Ishikawa (cell line): ENCODE measurements around the gene ITPR1.

Source experiments
- CREB1 ChIP-seq: IDR thresholded peaks from 2 replicates; pipeline ENCODE4 v1.6.1; 2012; ENCODE audit warnings: low read depth
- EGR1 ChIP-seq: IDR thresholded peaks from 2 replicates; pipeline ENCODE4 v1.6.1; 2012
- EP300 ChIP-seq: IDR thresholded peaks from 2 replicates; pipeline ENCODE4 v1.6.1; 2012; ENCODE audit warnings: borderline replicate concordance
- FOXM1 ChIP-seq: IDR thresholded peaks from 2 replicates; pipeline ENCODE4 v1.6.1; 2012; ENCODE audit warnings: low read depth, borderline replicate concordance
- NFIC ChIP-seq: IDR thresholded peaks from 2 replicates; pipeline ENCODE4 v1.6.1; 2012
- RAD21 ChIP-seq: IDR thresholded peaks from 2 replicates; pipeline ENCODE4 v1.6.1; 2012; ENCODE audit warnings: low read depth
- TAF1 ChIP-seq: IDR thresholded peaks from 2 replicates; pipeline ENCODE4 v1.6.1; 2012; ENCODE audit warnings: low read depth, mild to moderate bottlenecking
- TEAD4 ChIP-seq: IDR thresholded peaks from 2 replicates; pipeline ENCODE4 v1.6.1; 2012
- YY1 ChIP-seq: IDR thresholded peaks from 2 replicates; pipeline ENCODE4 v1.6.1; 2012; ENCODE audit warnings: low read depth
- ZBTB7A ChIP-seq: IDR thresholded peaks from 2 replicates; pipeline ENCODE4 v1.6.1; 2012; ENCODE audit warnings: low read depth
- TF ChIP-seq, protein P1 (sequence below): IDR thresholded peaks from 2 replicates; pipeline ENCODE4 v1.6.1; 2012; ENCODE audit warnings: low read depth, mild to moderate bottlenecking
- TF ChIP-seq, protein P2 (sequence below): IDR thresholded peaks from 2 replicates; pipeline ENCODE4 v1.6.1; 2012

DNA sequence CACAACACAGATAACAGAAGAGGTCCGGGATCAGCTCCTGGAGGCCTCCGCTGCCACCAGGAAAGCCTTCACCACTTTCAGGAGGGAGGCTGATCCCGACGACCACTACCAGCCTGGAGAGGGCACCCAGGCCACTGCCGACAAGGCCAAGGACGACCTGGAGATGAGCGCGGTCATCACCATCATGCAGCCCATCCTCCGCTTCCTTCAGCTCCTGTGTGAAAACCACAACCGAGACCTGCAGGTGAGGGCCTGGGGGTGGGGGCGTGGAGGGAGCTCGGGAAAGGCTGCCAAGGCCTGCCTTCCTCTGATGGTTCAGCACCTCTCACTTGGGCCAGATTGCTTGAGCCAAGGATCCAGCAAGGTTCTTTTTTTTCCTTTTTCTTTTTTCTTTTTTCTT lies 275.4 kb downstream of the ITPR1 start:
- TF ChIP-seq EP300 (no peak), TAF1 (no peak), FOXM1 (no peak), EGR1 (no peak), YY1 (no peak), CREB1 (no peak), ZBTB7A (no peak), NFIC (no peak), RAD21 (no peak), TEAD4 (no peak)
- TF ChIP-seq, protein P1, sequence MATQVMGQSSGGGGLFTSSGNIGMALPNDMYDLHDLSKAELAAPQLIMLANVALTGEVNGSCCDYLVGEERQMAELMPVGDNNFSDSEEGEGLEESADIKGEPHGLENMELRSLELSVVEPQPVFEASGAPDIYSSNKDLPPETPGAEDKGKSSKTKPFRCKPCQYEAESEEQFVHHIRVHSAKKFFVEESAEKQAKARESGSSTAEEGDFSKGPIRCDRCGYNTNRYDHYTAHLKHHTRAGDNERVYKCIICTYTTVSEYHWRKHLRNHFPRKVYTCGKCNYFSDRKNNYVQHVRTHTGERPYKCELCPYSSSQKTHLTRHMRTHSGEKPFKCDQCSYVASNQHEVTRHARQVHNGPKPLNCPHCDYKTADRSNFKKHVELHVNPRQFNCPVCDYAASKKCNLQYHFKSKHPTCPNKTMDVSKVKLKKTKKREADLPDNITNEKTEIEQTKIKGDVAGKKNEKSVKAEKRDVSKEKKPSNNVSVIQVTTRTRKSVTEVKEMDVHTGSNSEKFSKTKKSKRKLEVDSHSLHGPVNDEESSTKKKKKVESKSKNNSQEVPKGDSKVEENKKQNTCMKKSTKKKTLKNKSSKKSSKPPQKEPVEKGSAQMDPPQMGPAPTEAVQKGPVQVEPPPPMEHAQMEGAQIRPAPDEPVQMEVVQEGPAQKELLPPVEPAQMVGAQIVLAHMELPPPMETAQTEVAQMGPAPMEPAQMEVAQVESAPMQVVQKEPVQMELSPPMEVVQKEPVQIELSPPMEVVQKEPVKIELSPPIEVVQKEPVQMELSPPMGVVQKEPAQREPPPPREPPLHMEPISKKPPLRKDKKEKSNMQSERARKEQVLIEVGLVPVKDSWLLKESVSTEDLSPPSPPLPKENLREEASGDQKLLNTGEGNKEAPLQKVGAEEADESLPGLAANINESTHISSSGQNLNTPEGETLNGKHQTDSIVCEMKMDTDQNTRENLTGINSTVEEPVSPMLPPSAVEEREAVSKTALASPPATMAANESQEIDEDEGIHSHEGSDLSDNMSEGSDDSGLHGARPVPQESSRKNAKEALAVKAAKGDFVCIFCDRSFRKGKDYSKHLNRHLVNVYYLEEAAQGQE = no peak
- TF ChIP-seq, protein P2, sequence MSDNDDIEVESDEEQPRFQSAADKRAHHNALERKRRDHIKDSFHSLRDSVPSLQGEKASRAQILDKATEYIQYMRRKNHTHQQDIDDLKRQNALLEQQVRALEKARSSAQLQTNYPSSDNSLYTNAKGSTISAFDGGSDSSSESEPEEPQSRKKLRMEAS = no peak
